ENCODE data around the gene TCL1A. TPM values are rescaled to one million over a fixed set of nuclear protein-coding genes. Genes with fewer than 3 reads are reported as not detected.
A peak's percentile ranks its signal among the peaks of the same experiment; 100 is the strongest.

The TCL1A gene
- total RNA-seq, 1 experiment from 2014 or later, result 1.1 TPM

- ATAC-seq (no peak), DNase-seq (ENCODE audit: low spot score) (no peak)
- Mint-ChIP-seq H3K36me3 (peaks cover 5% of the 10 kb centered on the region), H3K9me3 (peaks cover 18% of the 10 kb centered on the region), H3K27ac (no peak overlapping the region), H3K27me3 (ENCODE audit: low read depth) (peaks cover 21% of the 10 kb centered on the region), H3K4me1 (peaks cover 20% of the 10 kb centered on the region), H3K4me3 (no peak overlapping the region)
- ChIA-PET CTCF (interaction anchor here (1.7 to 3.7 kb wide), 3 partner anchors 15 to 417 kb away, joined by 9 to 16 read pairs (median 11); no protein-coding TSS in a partner anchor), POLR2A (interaction anchor here (0.6 kb wide), 1 partner anchor 72 kb away, joined by 3 read pairs; no protein-coding TSS in a partner anchor)
- TF ChIP-seq OVOL2 (CRISPR knock-in tag; IDR thresholded peaks at IDR 0.05; ENCODE audit: borderline replicate concordance) (no peak), JAZF1 (CRISPR knock-in tag; IDR thresholded peaks at IDR 0.05) (no peak), NFE2L1 (CRISPR knock-in tag; IDR thresholded peaks at IDR 0.05) (no peak), ZBTB21 (CRISPR knock-in tag; IDR thresholded peaks at IDR 0.05; ENCODE audit: borderline replicate concordance) (no peak)
Observed at GRCh38 chr14:95681153-95681552, 32.8 kb downstream of the TCL1A start.

- Mint-ChIP-seq H3K4me1 (peaks cover 22% of the 10 kb centered on the region), H3K9me3 (peaks cover 27% of the 10 kb centered on the region), H3K27me3 (ENCODE audit: low read depth) (peaks cover 22% of the 10 kb centered on the region), H3K36me3 (peaks cover 11% of the 10 kb centered on the region), H3K27ac (no peak overlapping the region), H3K4me3 (no peak overlapping the region)
- ChIA-PET POLR2A (no interaction called here), CTCF (interaction anchor here (0.6 to 3.7 kb wide), 14 partner anchors 13 to 1728 kb away, joined by 3 to 16 read pairs (median 4); no protein-coding TSS in a partner anchor)
- no peak for ATAC-seq
- no peak for DNase-seq (ENCODE audit: low spot score)
- TF ChIP-seq ZNF423 (CRISPR knock-in tag; IDR thresholded peaks at IDR 0.05), result peak; percentile 96
- peak; percentile 65; the same call in 1 of the 2 replicates for TF ChIP-seq ZNF121 (CRISPR knock-in tag; IDR thresholded peaks at IDR 0.05)
- TF ChIP-seq NR3C1 (CRISPR knock-in tag; conservative IDR thresholded peaks at IDR 0.05; ENCODE audit: low read depth), result no peak
- no peak for TF ChIP-seq TCF7 (CRISPR knock-in tag; IDR thresholded peaks at IDR 0.05; ENCODE audit: low read depth)
- no peak for TF ChIP-seq SMAD3 (CRISPR knock-in tag; IDR thresholded peaks at IDR 0.05; ENCODE audit: borderline replicate concordance)
- TF ChIP-seq USF1 (CRISPR knock-in tag; IDR thresholded peaks at IDR 0.05), result no peak
- no peak for TF ChIP-seq NFYB (CRISPR knock-in tag; conservative IDR thresholded peaks at IDR 0.05; ENCODE audit: low read depth)
- no peak for TF ChIP-seq MYBL2 (CRISPR knock-in tag; IDR thresholded peaks at IDR 0.05)
- no peak for TF ChIP-seq HMGXB4 (CRISPR knock-in tag; IDR thresholded peaks at IDR 0.05)
Observed at GRCh38 chr14:95679998-95680735, 33.8 kb downstream of the TCL1A start.

GRCh38 chr14:95679148-95679815 is 34.6 kb downstream of the TCL1A start:
- peaks cover 20% of the 10 kb centered on the region for H3K27me3 Mint-ChIP-seq (ENCODE audit: low read depth)
- DNase-seq (ENCODE audit: low spot score), result no peak
- no peak overlapping the region for H3K27ac Mint-ChIP-seq
- H3K9me3 Mint-ChIP-seq, result peaks cover 27% of the 10 kb centered on the region
- H3K4me3 Mint-ChIP-seq, result no peak overlapping the region
- peaks cover 22% of the 10 kb centered on the region for H3K4me1 Mint-ChIP-seq
- ChIA-PET CTCF (interaction anchor here (0.9 to 3.7 kb wide), 10 partner anchors 13 to 419 kb away, joined by 3 to 16 read pairs (median 4); no protein-coding TSS in a partner anchor), POLR2A (no interaction called here)
- peaks cover 11% of the 10 kb centered on the region for H3K36me3 Mint-ChIP-seq
- ATAC-seq, result no peak
- TF ChIP-seq ZSCAN18 (CRISPR knock-in tag; IDR thresholded peaks at IDR 0.05), result no peak
- no peak for TF ChIP-seq ZNF263 (CRISPR knock-in tag; IDR thresholded peaks at IDR 0.05; ENCODE audit: low read depth)
- TF ChIP-seq ZBTB21 (CRISPR knock-in tag; IDR thresholded peaks at IDR 0.05; ENCODE audit: borderline replicate concordance), result no peak
- TF ChIP-seq USF2 (CRISPR knock-in tag; IDR thresholded peaks at IDR 0.05), result no peak
- no peak for TF ChIP-seq TEAD4 (CRISPR knock-in tag; IDR thresholded peaks at IDR 0.05)
- TF ChIP-seq AFF4 (CRISPR knock-in tag; IDR thresholded peaks at IDR 0.05; ENCODE audit: borderline replicate concordance), result no peak
- TF ChIP-seq ELF4 (CRISPR knock-in tag; IDR thresholded peaks at IDR 0.05; ENCODE audit: low read depth), result no peak
- no peak for TF ChIP-seq IRF1 (CRISPR knock-in tag; IDR thresholded peaks at IDR 0.05)

All from WTC11 (cell line).